A549 (cell line): ENCODE results near the gene KCNA10. TPM values are rescaled to one million over a fixed set of nuclear protein-coding genes. Genes with fewer than 3 reads are reported as not detected.
A peak's percentile ranks its signal among the peaks of the same experiment; 100 is the strongest.

Experiments used
- ATAC-seq, 2 experiments: fragments of 200-7000 bp in 1 of 2; fragments of >200 bp in 1 of 2; cut with Nextera tagmentation in 1 of 2; cut with Tn5 transposase in 1 of 2; 3 replicates each; pipeline versions ENCODE4 v1.8.0 to v1.9.1; 2018 to 2020; ENCODE audit warnings: mild to moderate bottlenecking in 1 of 2, moderate library complexity in 1 of 2
- CTCF ChIA-PET: fragments of 300-600 bp; sonication (Branson Sonifier 250); formaldehyde crosslinking; extraction: SDS; loops from one replicate; lab custom pipeline; 2021; ENCODE audit warnings: antibody characterized with exemption, inconsistent platforms; lab: Yijun Ruan, JAX
- POLR2A ChIA-PET: fragments of 350-600 bp; formaldehyde crosslinking; extraction: SDS; loops from one replicate; lab custom pipeline; 2021; ENCODE audit warnings: antibody characterized with exemption, inconsistent platforms; lab: Yijun Ruan, JAX
- DNase-seq, 2 experiments: peaks; one replicate each; pipeline versions ENCODE4 v3.0.0 to v3.0.0-alpha.2; 2011 to 2016; ENCODE audit warnings: low read depth in 1 of 2, low spot score in 1 of 2
- FAIRE-seq: peaks from 2 replicates; lab custom pipeline; 2011; peaks lifted over from hg19 to GRCh38; lab: Jason Lieb, UNC
- H3K27ac ChIP-seq, 2 experiments: fragments of >200 bp; sonication (Bioruptor Twin); formaldehyde crosslinking; 3 replicates each; pipeline ENCODE4 v1.5.1; 2016 to 2017
- H3K4me1 ChIP-seq: fragments of >200 bp; sonication (Bioruptor Twin); formaldehyde crosslinking; 3 replicates; pipeline ENCODE4 v1.6.1; 2016
- H3K4me2 ChIP-seq: fragments of >200 bp; sonication (Bioruptor Twin); formaldehyde crosslinking; 3 replicates; pipeline ENCODE4 v1.6.1; 2016
- H3K4me3 ChIP-seq: fragments of >200 bp; sonication (Bioruptor Twin); formaldehyde crosslinking; 3 replicates; pipeline ENCODE4 v1.5.1; 2016
- H3K9me3 ChIP-seq: fragments of >200 bp; sonication (Bioruptor Twin); formaldehyde crosslinking; 3 replicates; pipeline ENCODE4 v1.6.1; 2016
- ATOH8 ChIP-seq: fragments of 250-450 bp; sonication (Bioruptor Pico); IDR thresholded peaks from 2 replicates; pipeline ENCODE4 v1.5.0; 2020; ENCODE audit warnings: low read depth, mild to moderate bottlenecking, moderate library complexity
- CHD2 ChIP-seq: fragments of 150-350 bp; IDR thresholded peaks from 2 replicates; pipeline ENCODE4 v1.6.1; 2014; ENCODE audit warnings: low read length; ENCODE audit not compliant: partially characterized antibody
- EHF ChIP-seq: fragments of 250-450 bp; sonication (Bioruptor Pico); IDR thresholded peaks from 2 replicates; pipeline ENCODE4 v1.5.0; 2020; ENCODE audit warnings: mild to moderate bottlenecking
- EHMT2 ChIP-seq: fragments of 200-600 bp; sonication (generic); IDR thresholded peaks from 2 replicates; pipeline ENCODE4 v1.6.1; 2016; ENCODE audit warnings: antibody characterized with exemption, low read depth, mild to moderate bottlenecking, moderate library complexity
- EP300 ChIP-seq, 2 experiments: fragments of >200 bp; sonication (Bioruptor Twin); formaldehyde crosslinking; IDR thresholded peaks; 2 replicates in 1 of 2; 3 replicates in 1 of 2; pipeline ENCODE4 v1.6.1; 2016 to 2017
- FOSB ChIP-seq: fragments of 250-450 bp; sonication (Bioruptor Pico); IDR thresholded peaks from 2 replicates; pipeline ENCODE4 v1.5.0; 2020; ENCODE audit warnings: mild to moderate bottlenecking, moderate library complexity
- GATA3 ChIP-seq: IDR thresholded peaks from 2 replicates; pipeline ENCODE4 v1.6.1; 2012; ENCODE audit warnings: borderline replicate concordance
- HMGXB4 ChIP-seq: fragments of 250-450 bp; sonication (Bioruptor Pico); IDR thresholded peaks from 2 replicates; pipeline ENCODE4 v1.5.0; 2021; ENCODE audit warnings: mild to moderate bottlenecking, moderate library complexity, borderline replicate concordance
- HOXB5 ChIP-seq: fragments of 250-450 bp; sonication (Bioruptor Pico); IDR thresholded peaks from 2 replicates; pipeline ENCODE4 v1.5.0; 2020; ENCODE audit warnings: mild to moderate bottlenecking, moderate library complexity
- JUN ChIP-seq, 2 experiments: fragments of >200 bp; sonication (Bioruptor Twin); formaldehyde crosslinking; IDR thresholded peaks; 2 replicates in 1 of 2; 3 replicates in 1 of 2; pipeline ENCODE4 v1.6.1; 2016 to 2017
- JUNB ChIP-seq: fragments of >200 bp; sonication (Bioruptor Twin); formaldehyde crosslinking; IDR thresholded peaks from 2 replicates; pipeline ENCODE4 v1.6.1; 2016
- KDM5A ChIP-seq: fragments of 200-600 bp; sonication (generic); IDR thresholded peaks from 2 replicates; pipeline ENCODE4 v1.6.1; 2016; ENCODE audit warnings: antibody characterized with exemption, mild to moderate bottlenecking
- NR3C1 ChIP-seq: fragments of >200 bp; sonication (Bioruptor Twin); formaldehyde crosslinking; IDR thresholded peaks from 3 replicates; pipeline ENCODE4 v1.6.1; 2017
- PBX3 ChIP-seq: IDR thresholded peaks from 2 replicates; pipeline ENCODE4 v1.6.1; 2012
- RARB ChIP-seq: fragments of 250-450 bp; sonication (Bioruptor Pico); IDR thresholded peaks from 2 replicates; pipeline ENCODE4 v1.8.0; 2021; ENCODE audit warnings: mild to moderate bottlenecking, moderate library complexity
- RCOR1 ChIP-seq: fragments of 150-350 bp; IDR thresholded peaks from 2 replicates; pipeline ENCODE4 v1.6.1; 2014; ENCODE audit warnings: antibody characterized with exemption, low read length, low read depth
- RNF2 ChIP-seq: fragments of 200-600 bp; sonication (generic); IDR thresholded peaks from 2 replicates; pipeline ENCODE4 v1.6.1; 2016; ENCODE audit warnings: low read depth, mild to moderate bottlenecking, antibody characterized with exemption, moderate library complexity, borderline replicate concordance
- SMC3 ChIP-seq: fragments of >200 bp; sonication (Bioruptor Twin); formaldehyde crosslinking; IDR thresholded peaks from 3 replicates; pipeline ENCODE4 v1.6.1; 2018; ENCODE audit warnings: inconsistent platforms
- ZNF302 ChIP-seq: fragments of 250-450 bp; sonication (Bioruptor Pico); IDR thresholded peaks from 2 replicates; pipeline ENCODE4 v1.9.0; 2021; ENCODE audit warnings: inconsistent platforms, mild to moderate bottlenecking, moderate library complexity
- WGBS: methylation state at CpG from one replicate; pipeline ENCODE4 v1.1.6; 2017; ENCODE audit errors: missing lambda C conversion rate; 5-methylcytosine and 5-hydroxymethylcytosine counted together
- polyA plus RNA-seq, 4 experiments: library from polyadenylated mRNA; depleted of rRNA in 3 of 4; stranded (reverse); fragments of >200 nt; fragmentation: RNase III in 1 of 4; extraction: RNeasy Plus Mini Kit Qiagen cat#74134 plus additional on column Dnase treatment in 1 of 4; gene quantifications; 2 replicates in 3 of 4; 3 replicates in 1 of 4; pipeline ENCODE4 v1.2.3, GENCODE V29; 2011 to 2017
- TF ChIP-seq, protein P1 (sequence below): fragments of 200-600 bp; sonication (generic); IDR thresholded peaks from 2 replicates; pipeline ENCODE4 v1.6.1; 2016; ENCODE audit warnings: antibody characterized with exemption, mild to moderate bottlenecking, moderate library complexity
- TF ChIP-seq, protein P2 (sequence below): IDR thresholded peaks from 2 replicates; pipeline ENCODE4 v1.6.1; 2012; ENCODE audit warnings: low read depth, borderline replicate concordance

The KCNA10 gene
- polyA plus RNA-seq, 2 of the 4 experiments (the other 2 are of a cell fraction) = not detected

GRCh38 chr1:110522560-110522959 is 3.6 kb upstream of the KCNA10 start:
- CTCF ChIA-PET = interaction anchor here (1.1 to 6.2 kb wide), 6 partner anchors 25 to 243 kb away, joined by 3 to 41 read pairs (median 6); no protein-coding TSS in a partner anchor
- FAIRE-seq (no peak), DNase-seq (no peak), ATAC-seq (peak in 1 of 2 experiments; percentile 55; a peak in 1 of 6 replicates)
- 10% methylated on average over 5 of the region's 5 CpGs for WGBS
- Histone ChIP-seq H3K4me1 (peaks cover 16% of the 10 kb centered on the region), H3K9me3 (no peaks in the 10 kb centered on the region), H3K27ac (peak overlapping the region in 1 of 2 experiments; percentile 41; a peak in 1 of 6 replicates), H3K4me3 (no peak overlapping the region), H3K4me2 (peak overlapping the region; percentile 55; the same call in 2 of the 3 replicates)
- TF ChIP-seq RCOR1 (no peak), RNF2 (no peak), EP300 (IDR thresholded peaks at IDR 0.05) (no peak), HOXB5 (CRISPR knock-in tag) (no peak), PBX3 (no peak), NR3C1 (no peak), HMGXB4 (CRISPR knock-in tag) (no peak), JUN (IDR thresholded peaks at IDR 0.05) (no peak), ZNF302 (CRISPR knock-in tag) (no peak)
- TF ChIP-seq, protein P1, sequence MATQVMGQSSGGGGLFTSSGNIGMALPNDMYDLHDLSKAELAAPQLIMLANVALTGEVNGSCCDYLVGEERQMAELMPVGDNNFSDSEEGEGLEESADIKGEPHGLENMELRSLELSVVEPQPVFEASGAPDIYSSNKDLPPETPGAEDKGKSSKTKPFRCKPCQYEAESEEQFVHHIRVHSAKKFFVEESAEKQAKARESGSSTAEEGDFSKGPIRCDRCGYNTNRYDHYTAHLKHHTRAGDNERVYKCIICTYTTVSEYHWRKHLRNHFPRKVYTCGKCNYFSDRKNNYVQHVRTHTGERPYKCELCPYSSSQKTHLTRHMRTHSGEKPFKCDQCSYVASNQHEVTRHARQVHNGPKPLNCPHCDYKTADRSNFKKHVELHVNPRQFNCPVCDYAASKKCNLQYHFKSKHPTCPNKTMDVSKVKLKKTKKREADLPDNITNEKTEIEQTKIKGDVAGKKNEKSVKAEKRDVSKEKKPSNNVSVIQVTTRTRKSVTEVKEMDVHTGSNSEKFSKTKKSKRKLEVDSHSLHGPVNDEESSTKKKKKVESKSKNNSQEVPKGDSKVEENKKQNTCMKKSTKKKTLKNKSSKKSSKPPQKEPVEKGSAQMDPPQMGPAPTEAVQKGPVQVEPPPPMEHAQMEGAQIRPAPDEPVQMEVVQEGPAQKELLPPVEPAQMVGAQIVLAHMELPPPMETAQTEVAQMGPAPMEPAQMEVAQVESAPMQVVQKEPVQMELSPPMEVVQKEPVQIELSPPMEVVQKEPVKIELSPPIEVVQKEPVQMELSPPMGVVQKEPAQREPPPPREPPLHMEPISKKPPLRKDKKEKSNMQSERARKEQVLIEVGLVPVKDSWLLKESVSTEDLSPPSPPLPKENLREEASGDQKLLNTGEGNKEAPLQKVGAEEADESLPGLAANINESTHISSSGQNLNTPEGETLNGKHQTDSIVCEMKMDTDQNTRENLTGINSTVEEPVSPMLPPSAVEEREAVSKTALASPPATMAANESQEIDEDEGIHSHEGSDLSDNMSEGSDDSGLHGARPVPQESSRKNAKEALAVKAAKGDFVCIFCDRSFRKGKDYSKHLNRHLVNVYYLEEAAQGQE = no peak
- TF ChIP-seq, protein P2, sequence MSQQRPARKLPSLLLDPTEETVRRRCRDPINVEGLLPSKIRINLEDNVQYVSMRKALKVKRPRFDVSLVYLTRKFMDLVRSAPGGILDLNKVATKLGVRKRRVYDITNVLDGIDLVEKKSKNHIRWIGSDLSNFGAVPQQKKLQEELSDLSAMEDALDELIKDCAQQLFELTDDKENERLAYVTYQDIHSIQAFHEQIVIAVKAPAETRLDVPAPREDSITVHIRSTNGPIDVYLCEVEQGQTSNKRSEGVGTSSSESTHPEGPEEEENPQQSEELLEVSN = no peak
- POLR2A ChIA-PET = no interaction called here

DNA sequence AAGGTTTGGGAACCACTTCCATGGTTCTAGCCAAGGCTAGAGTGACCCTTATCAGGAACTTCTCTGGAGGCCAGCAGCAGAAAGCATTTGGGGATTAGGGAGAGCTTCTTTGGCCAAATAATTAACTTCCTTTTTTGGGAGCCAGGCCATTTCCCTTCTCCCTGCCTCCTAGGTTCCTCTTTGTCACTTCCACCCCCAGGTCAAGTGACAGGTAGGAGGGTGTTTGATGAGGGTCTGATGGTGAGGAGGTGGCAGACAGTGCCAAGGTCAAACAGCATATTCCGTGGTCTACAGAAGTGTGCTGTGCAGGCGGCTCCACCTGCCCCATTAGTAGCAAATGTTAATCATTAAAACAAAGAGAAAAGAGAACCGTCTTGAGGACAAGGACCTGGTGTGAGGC is 1.9 kb upstream of the KCNA10 start:
- WGBS = 25% methylated on average over 3 of the region's 3 CpGs
- Histone ChIP-seq H3K4me3 (no peak overlapping the region), H3K4me2 (no peak overlapping the region)
- ATAC-seq (no peak), DNase-seq (no peak), FAIRE-seq (no peak)
- POLR2A ChIA-PET = no interaction called here
- CTCF ChIA-PET = interaction anchor here (0.9 to 6.2 kb wide), 2 partner anchors 94 to 98 kb away, joined by 3 to 41 read pairs; no protein-coding TSS in a partner anchor
- no peak for TF ChIP-seq CHD2
- TF ChIP-seq EHF = no peak
- TF ChIP-seq, protein P1 = no peak
- no peak for TF ChIP-seq KDM5A
- TF ChIP-seq JUN (IDR thresholded peaks at IDR 0.05) = no peak
- TF ChIP-seq GATA3 = no peak
- no peak for TF ChIP-seq SMC3
- TF ChIP-seq EHMT2 = no peak
- TF ChIP-seq JUNB = no peak
- no peak for TF ChIP-seq RARB
- TF ChIP-seq, protein P2 = no peak
- no peak for TF ChIP-seq FOSB
- no peak for TF ChIP-seq ATOH8 (CRISPR knock-in tag)
- TF ChIP-seq, all 56 proteins: peak for 0
- Histone ChIP-seq H3K4me1 (peaks cover 16% of the 10 kb centered on the region), H3K9me3 (no peaks in the 10 kb centered on the region), H3K27ac (no peak overlapping the region)
